ENCODE data around the gene ZNF236.

DNA sequence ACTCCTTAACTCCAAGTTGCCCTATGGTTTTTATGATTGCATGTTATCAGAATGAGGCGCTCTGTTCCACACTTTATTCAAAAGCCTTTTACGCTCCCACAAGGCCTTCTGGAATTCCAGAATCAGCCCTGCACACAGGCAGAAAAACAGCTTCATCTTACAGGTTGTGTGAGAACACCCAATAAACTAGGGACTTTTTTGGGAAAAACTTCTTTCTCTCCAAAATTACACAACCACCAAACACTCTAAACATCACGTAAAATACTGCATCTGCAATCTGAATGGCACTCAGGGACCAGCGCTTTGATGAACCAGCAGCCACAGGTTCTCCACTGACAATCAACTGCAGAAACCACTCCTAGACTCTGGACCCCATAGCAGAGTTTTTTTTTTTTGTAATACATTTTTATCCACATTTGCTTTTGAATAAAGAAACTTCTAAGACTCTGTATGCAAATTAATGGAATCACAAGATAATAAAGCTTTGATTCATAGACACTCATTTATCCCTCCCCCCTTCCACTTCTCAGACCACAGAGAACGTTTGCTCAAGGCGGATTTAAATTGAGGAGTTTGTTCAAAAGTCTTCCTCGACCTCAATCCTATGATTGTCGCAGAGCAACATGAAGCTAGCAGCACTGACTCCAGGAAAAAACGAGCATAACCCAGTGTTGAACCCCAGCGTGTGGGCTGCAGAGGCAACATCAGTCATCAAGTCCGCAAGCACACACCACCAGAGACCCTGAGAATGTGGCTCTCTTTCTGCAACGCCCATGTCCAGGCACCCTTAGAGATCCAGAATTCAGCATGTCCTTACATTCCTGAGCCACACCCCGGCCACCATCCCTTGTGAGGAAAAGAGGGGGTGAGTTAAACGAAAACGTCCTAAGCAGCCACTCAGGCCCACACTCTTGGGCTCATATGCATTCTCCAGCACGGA lies 193.7 kb downstream of the ZNF236 start:
- TF ChIP-seq, protein P1, sequence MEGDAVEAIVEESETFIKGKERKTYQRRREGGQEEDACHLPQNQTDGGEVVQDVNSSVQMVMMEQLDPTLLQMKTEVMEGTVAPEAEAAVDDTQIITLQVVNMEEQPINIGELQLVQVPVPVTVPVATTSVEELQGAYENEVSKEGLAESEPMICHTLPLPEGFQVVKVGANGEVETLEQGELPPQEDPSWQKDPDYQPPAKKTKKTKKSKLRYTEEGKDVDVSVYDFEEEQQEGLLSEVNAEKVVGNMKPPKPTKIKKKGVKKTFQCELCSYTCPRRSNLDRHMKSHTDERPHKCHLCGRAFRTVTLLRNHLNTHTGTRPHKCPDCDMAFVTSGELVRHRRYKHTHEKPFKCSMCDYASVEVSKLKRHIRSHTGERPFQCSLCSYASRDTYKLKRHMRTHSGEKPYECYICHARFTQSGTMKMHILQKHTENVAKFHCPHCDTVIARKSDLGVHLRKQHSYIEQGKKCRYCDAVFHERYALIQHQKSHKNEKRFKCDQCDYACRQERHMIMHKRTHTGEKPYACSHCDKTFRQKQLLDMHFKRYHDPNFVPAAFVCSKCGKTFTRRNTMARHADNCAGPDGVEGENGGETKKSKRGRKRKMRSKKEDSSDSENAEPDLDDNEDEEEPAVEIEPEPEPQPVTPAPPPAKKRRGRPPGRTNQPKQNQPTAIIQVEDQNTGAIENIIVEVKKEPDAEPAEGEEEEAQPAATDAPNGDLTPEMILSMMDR (IDR thresholded peaks at IDR 0.05; ENCODE audit: low read length): no peak
- TF ChIP-seq EZH2 (IDR thresholded peaks at IDR 0.05; ENCODE audit: borderline replicate concordance, low read length): no peak
